ENCODE data around the gene SC5D. TPM values are rescaled to one million over a fixed set of nuclear protein-coding genes. Genes with fewer than 3 reads are reported as not detected.

Gene SC5D
- total and polyA plus RNA-seq, 2 of the 8 experiments (the other 6 are each of a cell fraction or from before 2014, with no cell fraction given), result 73.9 to 90.3 TPM

DNA sequence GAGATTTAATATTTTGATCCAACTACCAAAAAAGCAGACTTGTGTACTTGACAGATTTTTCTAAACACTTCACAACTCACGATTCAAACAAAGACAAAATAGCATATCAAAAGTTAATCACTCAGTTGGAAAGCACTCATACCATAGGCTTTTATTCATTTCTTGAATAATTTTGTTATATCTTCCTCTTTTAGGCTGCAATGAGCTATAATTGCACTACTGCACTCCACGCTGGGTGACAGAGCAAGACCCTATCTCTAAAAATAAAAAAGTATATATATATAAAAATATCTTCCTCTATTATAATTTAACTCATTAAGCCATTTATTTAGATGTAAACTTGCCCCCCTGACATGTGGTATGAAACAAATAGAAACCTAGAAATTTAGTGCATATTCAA, 19.9 kb downstream of the SC5D start:
- H3K23ac ChIP-seq (ENCODE audit: insufficient read length), result no peak overlapping the region
- no peak overlapping the region for H3K18ac ChIP-seq (ENCODE audit: extremely low read depth, low read length)
- no peak overlapping the region for H3K4me3 ChIP-seq (ENCODE audit: extremely low read depth in 1 of 4, insufficient read depth in 2 of 4, low read depth in 3 of 4, low read length in 4 of 4)
- H3K23me2 ChIP-seq (ENCODE audit: low read depth, low read length), result no peaks in the 10 kb centered on the region
- no peak overlapping the region for H2AFZ ChIP-seq (ENCODE audit: low read length)
- H3K4ac ChIP-seq (replicated peaks; ENCODE audit: insufficient read length, low read depth, low read length), result no peak overlapping the region
- ChIA-PET POLR2A (ENCODE audit: partially characterized antibody) (no interaction called here), CTCF (ENCODE audit: partially characterized antibody) (no interaction called here)
- peaks cover 0 to 20% (median 7%) of the 10 kb centered on the region in 4 experiments; a peak in 6 of 8 replicates for H3K36me3 ChIP-seq (ENCODE audit: control insufficient read depth in 2 of 4, insufficient read depth in 4 of 4, low read length in 3 of 4)
- H4K8ac ChIP-seq (ENCODE audit: extremely low read depth, insufficient read depth, low read length), result no peak overlapping the region
- TF ChIP-seq JUN (IDR thresholded peaks at IDR 0.05; ENCODE audit: low read depth, low read length), result no peak
- H3K27ac ChIP-seq (ENCODE audit: low read depth, low read length), result no peak overlapping the region
- H3K14ac ChIP-seq (ENCODE audit: insufficient read length), result no peak overlapping the region
- no peaks in the 10 kb centered on the region for H3K9me3 ChIP-seq (ENCODE audit: insufficient read depth in 2 of 2, low read depth in 1 of 2, low read length in 1 of 2)
- H3K27me3 ChIP-seq (replicated peaks in 1 of 4; ENCODE audit: control insufficient read depth in 3 of 4, extremely low read depth in 1 of 4, insufficient read depth in 3 of 4, low read length in 3 of 4), result no peaks in the 10 kb centered on the region
- no peak overlapping the region for H3K56ac ChIP-seq (replicated peaks; ENCODE audit: insufficient read length, low read depth, low read length)
- no peak overlapping the region for H4K91ac ChIP-seq (replicated peaks; ENCODE audit: insufficient read length, low read length)
- H3K4me2 ChIP-seq (ENCODE audit: insufficient read depth in 1 of 2, low read depth in 2 of 2, low read length in 2 of 2), result no peak overlapping the region
- H4K20me1 ChIP-seq (replicated peaks in 1 of 2; ENCODE audit: control insufficient read depth in 1 of 2, insufficient read depth in 2 of 2, low read length in 2 of 2), result no peaks in the 10 kb centered on the region
- no peaks in the 10 kb centered on the region for H3K79me1 ChIP-seq (ENCODE audit: low read depth, low read length)
- no peak overlapping the region for H3K9ac ChIP-seq (replicated peaks in 1 of 4; ENCODE audit: extremely low read depth in 1 of 4, low read depth in 3 of 4, low read length in 3 of 4)
- no peak overlapping the region for H2BK20ac ChIP-seq (ENCODE audit: low read length)
- no peak overlapping the region for H2AK5ac ChIP-seq (ENCODE audit: low read depth, low read length)
- WGBS, 2 experiments (ENCODE audit: extremely low coverage in 1 of 2, insufficient coverage in 1 of 2, insufficient read length in 1 of 2, insufficient replicate concordance in 2 of 2, low coverage in 1 of 2, low lambda C conversion rate in 2 of 2, missing lambda C conversion rate in 1 of 2), result 86% methylated on average over 2 of the region's 2 CpGs; no CpG with 5 or more reads in 1 of the 2 experiments
- DNase-seq (ENCODE audit: low read depth in 1 of 2, low spot score in 2 of 2) (no peak), FAIRE-seq (no peak)
- H2BK120ac ChIP-seq (replicated peaks; ENCODE audit: low read depth, low read length), result no peak overlapping the region
- no peak overlapping the region for H2BK5ac ChIP-seq (ENCODE audit: low read depth, low read length)
- no peaks in the 10 kb centered on the region for H3K4me1 ChIP-seq (replicated peaks in 1 of 4; ENCODE audit: control insufficient read depth in 3 of 4, insufficient read depth in 4 of 4, low read length in 3 of 4)
- no peaks in the 10 kb centered on the region for H3K79me2 ChIP-seq (ENCODE audit: control insufficient read depth in 1 of 2, insufficient read depth in 2 of 2, low read length in 2 of 2)
- no peak overlapping the region for H2BK15ac ChIP-seq (ENCODE audit: low read length)
- no peak overlapping the region for H4K5ac ChIP-seq (ENCODE audit: insufficient read length, low read depth, low read length)
- H2BK12ac ChIP-seq (ENCODE audit: low read depth, low read length), result no peak overlapping the region

All from H1 (cell line).